Nephron progenitor cell (in vitro differentiated cells): ENCODE results near the gene NUSAP1.
A peak's percentile ranks its signal among the peaks of the same experiment; 100 is the strongest.

ENCODE experiments used
- DNase-seq: peaks from one replicate; pipeline ENCODE4 v3.0.0; 2021
- H3K27ac Mint-ChIP-seq: 2 replicates; pipeline ENCODE4 v1.8.0; 2021; ENCODE audit warnings: mild to moderate bottlenecking, moderate library complexity, mixed read lengths
- H3K27me3 Mint-ChIP-seq: 2 replicates; pipeline ENCODE4 v1.8.0; 2021; ENCODE audit warnings: mild to moderate bottlenecking, low read depth, mixed read lengths; ENCODE audit not compliant: poor library complexity
- H3K36me3 Mint-ChIP-seq: 2 replicates; pipeline ENCODE4 v1.8.0; 2021; ENCODE audit warnings: low read depth, mixed read lengths
- H3K4me1 Mint-ChIP-seq: 2 replicates; pipeline ENCODE4 v1.8.0; 2021; ENCODE audit warnings: mixed read lengths
- H3K4me3 Mint-ChIP-seq: 2 replicates; pipeline ENCODE4 v1.8.0; 2021; ENCODE audit warnings: mild to moderate bottlenecking, moderate library complexity, mixed read lengths
- H3K9me3 Mint-ChIP-seq: 2 replicates; pipeline ENCODE4 v1.8.0; 2021; ENCODE audit warnings: mild to moderate bottlenecking, moderate library complexity, mixed read lengths
- CTCF ChIP-seq: fragments of 200-600 bp; sonication (generic); IDR thresholded peaks from 2 replicates; pipeline ENCODE4 v1.5.0; 2021; ENCODE audit warnings: antibody characterized with exemption

Gene NUSAP1

DNA sequence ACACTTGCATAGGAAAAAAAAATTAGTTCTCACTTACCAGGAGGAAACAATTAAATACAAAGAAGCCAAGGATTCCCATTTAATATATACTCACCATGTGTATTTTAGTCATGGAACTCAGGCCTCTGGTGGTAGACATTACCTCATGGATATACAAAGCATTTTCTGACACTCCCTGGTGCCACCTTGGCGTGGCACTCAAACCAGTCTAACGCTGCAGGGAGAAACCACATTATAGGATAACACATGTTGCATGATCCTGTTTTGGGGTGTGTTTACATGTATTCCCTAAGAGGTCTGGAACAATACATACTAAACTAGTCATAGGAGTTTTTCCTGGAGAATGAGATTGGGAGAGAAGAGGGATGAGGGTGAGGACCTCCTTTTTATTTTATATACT is 78.3 kb downstream of the NUSAP1 start:
- Mint-ChIP-seq H3K36me3 (no peaks in the 10 kb centered on the region), H3K4me1 (peaks cover 6% of the 10 kb centered on the region), H3K27me3 (no peaks in the 10 kb centered on the region), H3K4me3 (no peak overlapping the region), H3K9me3 (no peaks in the 10 kb centered on the region), H3K27ac (peak overlapping the region; percentile 15)
- no peak for TF ChIP-seq CTCF
- DNase-seq = no peak

DNA sequence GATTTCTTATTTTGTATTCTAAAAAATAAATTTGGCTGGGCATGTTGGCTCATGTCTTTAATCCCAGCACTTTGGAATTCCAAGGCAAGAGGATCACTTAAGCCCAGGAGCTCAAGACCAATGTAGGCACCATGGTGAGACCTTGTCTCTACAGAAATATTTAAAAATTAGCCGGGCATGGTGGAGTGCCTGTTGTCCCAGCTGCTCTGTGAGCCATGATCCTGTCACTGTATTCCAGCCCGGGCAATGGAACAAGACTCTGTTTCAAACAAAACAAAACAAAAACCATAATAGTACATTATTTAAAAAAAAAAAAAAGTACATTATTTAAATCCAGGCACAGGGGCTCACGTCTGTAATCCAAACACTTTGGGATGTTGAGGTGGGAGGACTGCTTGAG is 78.8 kb downstream of the NUSAP1 start:
- Mint-ChIP-seq H3K27me3 (no peaks in the 10 kb centered on the region), H3K9me3 (no peaks in the 10 kb centered on the region), H3K4me1 (peaks cover 10% of the 10 kb centered on the region), H3K36me3 (no peaks in the 10 kb centered on the region), H3K27ac (no peak overlapping the region), H3K4me3 (no peak overlapping the region)
- no peak for DNase-seq
- no peak for TF ChIP-seq CTCF

DNA sequence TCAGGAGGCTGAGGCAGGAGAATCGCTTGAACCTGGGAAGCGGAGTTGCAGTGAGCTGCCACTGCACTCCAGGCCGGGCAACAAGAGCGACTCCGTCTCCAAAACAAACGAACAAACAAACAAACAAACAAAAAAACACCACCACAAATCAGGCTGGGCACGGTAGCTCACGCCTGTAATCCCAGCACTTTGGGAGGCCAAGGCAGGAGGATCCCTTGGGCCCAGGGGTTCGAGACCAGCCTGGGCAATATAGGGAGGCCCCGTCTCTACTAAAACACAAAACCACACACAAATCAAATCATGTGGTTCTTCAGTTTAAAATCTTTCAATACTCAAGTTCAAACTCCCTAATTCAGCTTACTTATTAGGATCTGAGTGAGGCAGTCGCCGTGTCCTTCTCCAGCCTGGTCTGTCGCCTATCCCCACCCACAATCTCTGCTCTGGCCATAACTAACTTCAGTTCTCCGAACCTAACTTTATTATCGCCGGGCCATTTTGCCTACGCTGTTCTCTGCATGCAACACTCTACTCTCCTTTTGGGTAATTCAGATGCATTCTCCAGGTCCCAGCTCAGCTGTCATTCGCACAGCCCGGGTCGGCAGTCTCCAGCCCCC is 83.6 kb downstream of the NUSAP1 start:
- peaks cover 14% of the 10 kb centered on the region for H3K36me3 Mint-ChIP-seq
- H3K9me3 Mint-ChIP-seq = no peaks in the 10 kb centered on the region
- DNase-seq = no peak
- H3K4me3 Mint-ChIP-seq = peak overlapping the region; percentile 98
- H3K27me3 Mint-ChIP-seq = no peaks in the 10 kb centered on the region
- peaks cover 37% of the 10 kb centered on the region for H3K4me1 Mint-ChIP-seq
- no peak for TF ChIP-seq CTCF
- peak overlapping the region; percentile 97 for H3K27ac Mint-ChIP-seq

DNA sequence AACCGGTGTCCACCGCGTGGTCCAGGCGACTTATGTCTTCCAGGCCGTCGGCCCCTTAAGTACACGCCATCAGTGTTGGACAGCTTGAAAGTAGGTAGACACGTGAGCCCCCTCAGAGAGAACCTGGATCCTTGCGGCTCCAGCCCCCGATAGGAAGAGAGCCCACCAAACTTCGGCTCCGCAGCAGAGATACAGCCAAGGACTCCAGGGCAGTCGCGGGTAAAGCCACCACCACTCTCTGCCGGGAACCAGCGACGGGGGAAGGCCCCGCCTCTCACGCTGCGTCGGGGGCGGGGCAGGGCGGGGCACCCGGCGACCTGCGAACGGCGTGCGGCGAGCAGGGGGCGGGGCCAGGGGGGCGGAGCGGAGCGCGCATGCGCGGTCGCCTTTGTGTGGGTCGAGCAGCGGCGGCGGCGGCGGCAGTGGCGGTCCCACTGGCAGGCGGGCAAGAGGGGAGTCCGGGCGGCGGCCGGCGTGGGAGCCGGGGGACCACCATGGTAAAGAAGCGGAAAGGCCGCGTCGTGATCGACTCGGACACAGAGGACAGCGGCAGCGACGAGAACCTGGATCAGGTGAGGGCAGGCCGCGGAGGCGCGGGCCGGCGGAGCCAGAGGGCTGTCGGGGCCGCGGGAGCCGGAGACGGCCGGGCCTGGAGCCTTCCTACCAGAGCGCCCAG is 84.2 kb downstream of the NUSAP1 start, which contains the start of gene RTF1:
Gene RTF1 (plus strand): TSS at position 354 of the 676 bp plus-strand sequence. CDS start 21 bp downstream, at position 375.
- Mint-ChIP-seq H3K4me3 (peak within 1 kb of the TSS; percentile 98), H3K9me3 (no peaks in the 10 kb centered on the region), H3K27ac (peak within 1 kb of the TSS; percentile 97), H3K4me1 (peaks cover 37% of the 10 kb centered on the region), H3K36me3 (peaks cover 14% of the 10 kb centered on the region), H3K27me3 (no peaks in the 10 kb centered on the region)
- no peak for TF ChIP-seq CTCF
- peak; percentile 100 for DNase-seq

GRCh38 chr15:41417418-41418195 is 84.9 kb downstream of the NUSAP1 start:
- Mint-ChIP-seq H3K4me3 (peak overlapping the region; percentile 98), H3K4me1 (peaks cover 37% of the 10 kb centered on the region), H3K9me3 (no peaks in the 10 kb centered on the region), H3K27me3 (no peaks in the 10 kb centered on the region), H3K36me3 (peaks cover 21% of the 10 kb centered on the region), H3K27ac (peak overlapping the region; percentile 97)
- DNase-seq = peak; percentile 55
- no peak for TF ChIP-seq CTCF
